CD4-positive, alpha-beta T cell treated with Interleukin-10 for 1 hour (primary cell): ENCODE data around the gene ADPRH.
"Not testable (repeated sequence)": the region's sequence is repeated elsewhere in the genome, so short reads cannot be mapped to it uniquely, and the experiment has no call there.

Experiments
- DNase-seq: peaks from one replicate; pipeline ENCODE4 v3.0.0-alpha.2; 2020

ADPRH gene

DNA sequence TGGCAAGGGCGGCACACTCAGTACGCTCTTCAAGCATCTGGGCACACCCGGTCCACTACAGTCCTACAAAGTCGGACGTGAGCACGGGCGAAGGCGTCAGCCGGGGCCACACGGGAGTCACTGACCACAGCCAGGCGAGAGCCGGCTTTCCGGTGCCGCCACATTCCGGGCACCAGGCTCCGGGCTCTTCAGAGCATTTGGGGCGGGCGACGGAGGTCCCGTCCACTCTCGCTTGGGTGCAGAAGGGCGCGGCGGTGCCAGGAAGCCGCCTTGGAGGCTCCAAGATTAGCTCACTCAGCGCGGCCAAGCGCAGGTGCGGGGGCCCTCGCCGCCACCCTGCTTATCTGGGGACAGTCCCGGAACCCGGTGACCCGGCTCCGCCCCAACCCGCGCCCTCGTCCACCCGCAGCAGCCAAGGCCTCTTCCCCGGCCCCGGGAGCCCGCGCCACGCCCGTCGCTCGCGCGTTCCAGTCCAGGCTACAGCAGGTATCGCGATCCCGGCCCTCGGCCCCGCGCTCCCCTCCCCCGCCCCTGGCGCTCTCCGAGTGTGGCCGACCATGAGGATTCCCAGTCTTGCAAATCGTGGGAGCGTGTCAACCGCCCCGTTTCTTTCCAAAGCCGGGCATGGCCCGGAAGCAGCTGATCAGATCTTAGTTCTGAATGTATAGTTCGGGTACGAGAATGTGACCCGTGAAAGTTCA lies at the start of gene ADPRH:
Gene ADPRH (plus strand): TSS at position 127 of the 701 bp plus-strand sequence. CDS start 2,678 bp downstream, outside the sequence.
- DNase-seq = peak; percentile 56

DNA sequence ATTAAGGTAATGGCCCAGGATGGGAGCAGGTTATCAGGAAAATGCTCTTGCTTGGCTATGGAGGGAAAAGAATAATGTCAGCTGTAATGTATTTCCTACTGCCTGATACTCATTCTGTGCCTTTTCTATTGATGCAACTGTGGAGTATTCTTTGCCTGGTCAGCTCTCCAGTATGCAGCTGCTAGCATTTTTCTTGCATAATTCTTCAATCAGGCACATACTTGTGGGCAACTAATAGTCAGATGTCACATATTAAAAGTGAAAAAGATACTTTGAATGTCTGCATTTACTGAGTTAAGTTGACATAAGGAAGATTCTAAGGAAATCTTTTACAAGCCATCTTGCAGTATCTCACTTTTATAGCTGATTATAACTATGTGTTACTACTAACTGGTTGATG lies 49.4 kb upstream of the ADPRH start:
- no peak for DNase-seq

DNA sequence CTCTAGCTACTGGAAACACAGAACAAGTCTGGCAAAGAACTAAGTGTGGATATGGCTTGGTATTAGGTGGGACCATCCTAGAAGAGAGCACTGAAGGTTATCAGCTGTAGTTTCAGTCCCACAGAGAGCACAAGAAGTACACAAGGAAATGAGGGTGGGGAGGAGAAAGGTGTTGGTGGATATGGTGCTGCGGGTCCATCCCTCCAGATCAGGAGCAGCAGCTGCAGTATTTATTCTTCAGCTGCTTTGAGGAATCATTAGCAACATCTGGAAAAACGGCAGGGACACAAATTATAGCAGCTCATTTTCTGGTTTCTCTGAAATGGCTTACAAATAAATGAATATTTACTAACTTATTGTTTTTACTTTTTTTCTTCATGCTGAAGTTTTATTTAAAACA lies 48.8 kb upstream of the ADPRH start:
- DNase-seq = no peak

DNA sequence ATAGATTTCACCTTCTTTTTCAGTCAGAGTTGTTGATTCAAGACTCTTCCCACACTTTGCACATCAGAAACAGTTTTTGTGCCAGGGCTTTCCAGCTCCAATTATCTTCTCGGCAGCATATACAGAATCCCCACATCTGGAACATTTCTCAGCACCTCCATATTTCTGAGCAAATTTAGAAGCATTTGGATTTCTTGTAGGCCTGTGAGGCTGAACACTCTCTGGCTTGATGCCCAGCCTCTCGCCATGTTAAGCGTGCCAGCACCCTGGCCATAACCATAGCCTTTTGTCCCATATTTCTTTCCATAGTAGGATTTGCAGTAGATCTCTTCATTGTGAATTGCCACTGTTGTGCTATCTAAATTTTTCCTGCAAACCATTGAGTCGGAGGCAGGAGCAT lies 48.1 kb upstream of the ADPRH start:
- no peak for DNase-seq

DNA sequence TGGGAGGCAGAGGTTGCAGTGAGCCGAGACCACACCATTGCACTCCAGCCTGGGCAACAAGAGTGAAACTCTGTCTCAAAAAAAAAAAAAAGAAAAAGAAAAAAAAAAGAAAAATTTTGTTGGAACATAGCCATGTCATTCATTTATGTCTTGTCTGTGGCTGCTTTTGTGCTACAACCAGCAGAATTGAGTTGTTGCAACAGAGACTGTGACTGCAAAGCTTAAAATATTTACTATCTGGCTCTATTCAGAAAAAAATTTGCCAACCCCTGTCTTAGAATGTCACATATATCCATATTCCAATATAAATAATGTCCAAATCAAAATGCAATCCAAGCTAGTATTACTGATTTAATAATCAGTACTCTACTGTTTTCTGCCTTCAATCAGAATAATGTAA lies 45.0 kb upstream of the ADPRH start:
- no peak for DNase-seq

DNA sequence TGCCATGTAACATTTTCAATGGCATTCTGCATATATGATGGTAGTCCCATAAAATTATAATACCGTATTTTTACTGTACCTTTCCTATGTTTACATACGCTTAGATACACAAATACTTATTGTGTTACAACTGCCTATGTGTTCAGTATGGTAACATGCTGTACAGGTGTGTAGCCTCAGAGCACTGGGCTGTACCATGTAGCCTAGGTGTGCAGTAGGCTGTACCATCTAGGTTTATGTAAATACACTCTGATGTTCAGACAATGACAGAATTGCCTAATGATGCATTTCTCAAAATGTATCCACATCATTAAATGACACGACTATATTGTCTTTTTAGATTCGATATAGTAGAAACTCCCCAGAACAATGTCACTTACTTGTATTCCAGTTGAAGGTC lies 42.5 kb upstream of the ADPRH start:
- DNase-seq = no peak

DNA sequence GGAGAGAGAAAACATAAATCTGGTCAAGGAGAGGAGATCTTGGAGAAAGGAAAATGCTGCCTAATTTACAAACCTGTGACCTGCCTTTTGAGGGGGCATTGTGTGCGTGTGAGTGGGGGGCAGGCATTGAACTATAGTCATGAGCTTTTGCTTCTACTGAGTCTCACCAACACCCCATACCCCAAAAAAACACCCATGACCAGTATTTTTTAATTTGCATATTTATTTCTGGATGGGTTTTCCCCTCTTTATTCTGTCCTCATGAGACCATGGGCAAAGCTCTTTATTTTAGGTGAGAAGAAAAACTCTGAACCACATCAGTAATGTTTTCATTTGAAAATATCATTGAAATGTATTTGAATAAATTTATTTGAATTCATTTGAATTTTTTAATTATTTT lies 40.5 kb upstream of the ADPRH start:
- DNase-seq = no peak

DNA sequence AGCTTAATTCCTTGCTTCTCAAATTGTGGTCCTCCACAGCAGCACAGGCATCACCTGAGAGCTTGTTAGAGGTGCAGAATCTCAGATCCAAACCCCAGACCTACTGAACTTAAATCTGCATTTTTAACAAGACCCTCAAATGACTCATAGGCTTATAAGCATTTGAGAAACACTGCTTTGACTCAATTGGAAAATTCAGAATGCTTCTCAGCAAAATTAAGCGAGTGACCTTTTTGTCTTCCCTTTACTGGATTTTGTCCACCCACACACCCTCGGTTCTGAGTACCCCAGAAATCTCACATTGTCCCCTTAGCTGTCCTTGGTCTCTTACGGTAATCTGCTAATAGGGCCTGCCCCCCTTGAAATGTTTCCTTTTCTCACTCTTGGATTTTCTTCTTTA lies 37.7 kb upstream of the ADPRH start:
- DNase-seq = no peak

DNA sequence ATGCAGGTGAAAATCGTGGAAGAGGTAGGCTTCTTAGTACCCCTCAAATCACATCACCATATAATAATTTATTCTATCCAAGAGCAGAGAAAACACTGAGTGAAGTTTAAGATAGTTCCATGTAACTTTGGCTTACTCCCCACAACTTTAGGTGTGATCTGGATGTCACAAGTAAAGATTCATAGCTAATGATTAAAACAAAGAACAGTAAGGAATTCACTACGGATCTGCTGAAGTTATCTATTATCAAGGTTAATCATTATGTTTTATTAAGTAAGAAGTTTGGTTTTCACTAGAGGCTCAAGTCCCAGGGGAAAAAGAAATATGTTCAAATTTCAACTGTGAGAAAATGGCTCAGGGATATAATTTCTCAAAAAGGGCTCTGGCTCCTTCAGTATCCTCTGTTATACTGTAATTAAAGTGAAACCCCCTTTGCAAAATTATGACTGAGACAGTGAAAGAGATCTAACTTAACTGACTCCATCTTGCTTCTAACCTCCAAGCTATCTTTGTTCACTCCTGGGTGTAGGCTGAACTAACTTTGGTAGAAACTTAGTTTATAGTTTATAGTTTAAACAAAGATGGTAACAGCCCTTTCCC lies 37.0 kb upstream of the ADPRH start:
- DNase-seq = no peak

DNA sequence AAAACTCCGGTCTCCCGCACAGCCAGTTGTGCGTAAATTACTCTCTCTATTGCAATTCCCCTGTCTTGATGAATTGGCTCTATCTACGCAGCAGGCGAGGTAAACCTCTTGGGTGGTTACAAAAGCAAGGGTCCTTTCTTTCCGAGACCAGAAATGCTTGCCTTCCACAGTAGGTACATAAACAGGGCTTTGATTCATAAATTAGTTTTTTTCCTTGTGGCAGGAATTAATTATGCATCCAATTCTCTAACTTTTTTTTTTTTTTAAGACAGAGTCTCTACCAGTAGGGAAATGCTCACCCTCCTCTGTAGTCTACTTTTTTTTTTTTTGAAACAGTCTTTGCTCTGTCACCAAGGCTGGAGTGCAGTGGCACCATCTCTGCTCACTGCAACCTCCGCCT lies 36.1 kb upstream of the ADPRH start:
- DNase-seq = no peak

DNA sequence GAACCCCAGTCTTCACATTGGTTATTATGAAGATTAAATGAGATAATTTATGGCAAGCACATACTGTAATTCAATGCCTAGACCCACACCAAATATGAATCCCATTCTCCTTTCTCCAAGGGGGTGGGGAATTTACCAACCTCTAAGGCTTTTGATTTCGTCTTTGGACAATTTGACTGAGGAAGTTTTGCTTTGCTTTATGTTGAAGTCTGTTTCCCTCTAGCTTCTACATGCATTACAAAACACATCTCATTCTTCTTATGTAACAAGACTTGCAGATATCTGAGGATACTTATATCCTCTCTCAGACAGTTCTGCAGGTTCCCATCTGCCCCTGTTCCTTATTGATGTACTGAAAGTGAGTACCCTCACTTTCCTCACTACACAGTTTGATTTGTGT lies 32.1 kb upstream of the ADPRH start:
- no peak for DNase-seq

DNA sequence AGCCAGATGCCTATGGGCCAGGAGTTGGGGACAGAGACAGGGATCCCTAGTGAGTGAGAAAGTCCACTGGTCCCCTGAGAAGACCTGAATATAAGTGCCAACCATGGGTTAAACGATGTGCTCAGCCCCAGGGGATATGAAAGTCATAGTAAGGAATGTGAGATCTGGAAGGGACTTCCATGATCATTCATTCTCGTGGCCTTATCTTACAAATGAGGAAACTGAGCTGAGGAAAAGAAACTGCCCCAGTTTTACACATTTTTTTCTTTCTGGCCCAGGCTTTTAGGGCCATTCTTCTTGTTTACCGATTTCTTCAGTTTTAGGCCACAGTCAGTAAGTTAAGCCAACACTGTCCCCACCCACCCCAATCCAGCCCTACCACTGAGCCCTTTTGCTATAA lies 31.0 kb upstream of the ADPRH start:
- no peak for DNase-seq

DNA sequence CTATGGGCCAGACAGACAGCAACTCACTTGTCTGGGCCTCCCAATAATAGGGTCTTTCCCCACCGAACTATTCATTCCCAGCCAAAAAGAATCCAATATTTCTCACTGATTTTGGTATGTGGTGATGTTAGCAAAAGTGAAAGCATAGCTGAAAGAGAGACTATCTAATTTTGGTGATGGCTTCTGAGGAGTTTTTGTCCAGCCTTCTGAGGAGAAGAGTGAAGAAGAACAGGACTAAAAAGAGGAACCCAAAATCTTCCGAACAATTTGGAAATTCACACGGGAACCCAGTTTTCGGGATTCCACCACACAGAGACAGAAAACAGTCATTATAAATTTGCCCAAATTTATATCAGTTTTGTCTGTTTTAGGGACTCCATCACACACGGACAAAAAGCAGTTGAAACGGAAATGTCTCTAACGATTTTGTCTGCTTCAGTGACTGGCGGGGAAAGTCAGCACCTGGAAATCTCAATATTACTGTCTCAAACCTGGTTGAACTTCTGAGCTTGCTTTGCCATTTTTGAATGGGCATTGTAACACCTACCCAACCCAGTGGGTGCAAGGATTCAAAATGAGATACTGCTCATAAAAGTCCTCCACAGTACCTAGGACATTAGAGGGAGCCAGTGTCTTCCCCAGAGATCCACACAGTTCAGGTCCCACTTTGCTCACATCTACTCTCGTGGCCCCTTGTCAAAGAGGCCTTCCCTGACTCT lies 28.9 kb upstream of the ADPRH start:
- DNase-seq = no peak

DNA sequence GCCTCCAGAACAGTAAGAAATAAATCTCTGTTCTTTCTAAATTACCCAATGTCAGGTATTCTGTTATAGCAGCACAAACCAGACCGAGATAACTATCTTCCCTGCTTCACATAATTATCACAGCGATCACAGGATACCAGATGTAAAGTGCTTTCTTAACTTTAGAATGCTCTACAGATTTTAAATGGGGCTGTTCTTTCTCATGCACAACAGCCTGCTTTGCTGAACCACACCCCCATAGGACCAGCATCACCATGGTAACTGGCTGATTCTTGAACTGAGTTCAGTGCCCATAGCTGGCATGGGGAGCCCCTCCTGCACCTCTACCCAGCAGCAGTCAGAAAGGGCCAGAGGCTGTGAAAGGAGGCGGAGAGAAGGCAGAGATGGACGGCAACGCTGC lies 27.7 kb upstream of the ADPRH start:
- DNase-seq = no peak

DNA sequence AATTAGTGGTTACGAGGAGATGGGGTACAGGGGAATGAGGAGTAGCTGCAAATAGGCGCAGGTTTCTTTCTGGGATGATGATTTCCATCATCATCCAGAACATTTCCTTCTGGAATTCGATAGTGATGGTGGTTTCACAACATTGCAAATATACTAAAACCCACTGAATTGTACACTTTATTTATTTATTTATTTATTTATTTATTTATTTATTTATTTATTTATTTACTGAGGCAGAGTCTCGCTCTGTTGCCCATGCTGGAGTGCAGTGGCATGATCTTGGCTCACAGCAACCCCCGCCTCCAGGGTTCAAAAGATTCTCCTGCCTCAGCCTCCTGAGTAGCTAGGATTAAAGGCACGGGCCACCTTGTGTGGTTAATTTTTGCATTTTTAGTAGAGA lies 26.4 kb upstream of the ADPRH start:
- not testable (repeated sequence) for DNase-seq

DNA sequence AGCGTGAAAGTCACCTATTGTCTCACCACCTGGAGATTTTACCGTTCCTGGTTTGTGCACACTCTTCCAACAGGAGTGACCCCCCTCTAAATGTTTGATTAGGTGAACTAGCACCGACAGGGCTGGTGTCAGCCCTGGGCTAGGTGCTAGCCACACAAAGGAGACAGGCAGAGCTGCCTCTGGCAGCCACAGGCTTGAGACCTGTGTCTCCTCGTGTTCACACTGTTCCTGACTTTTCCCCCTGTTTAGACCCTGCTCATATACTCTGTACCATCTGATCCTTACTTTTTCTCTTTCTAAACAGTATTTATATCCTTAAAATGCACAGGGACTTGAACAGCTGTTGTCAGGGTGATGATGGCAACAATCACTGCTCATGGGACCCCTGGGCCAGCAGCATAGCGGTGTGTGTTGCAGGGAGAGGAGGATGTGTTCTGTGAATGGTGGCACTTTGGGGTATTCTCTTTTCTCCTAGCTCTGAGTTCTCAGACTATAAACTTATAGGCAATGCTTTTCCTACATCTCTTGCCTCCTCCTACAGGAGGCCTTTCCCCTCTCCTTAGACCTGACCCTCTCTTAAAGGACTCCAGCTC lies 25.4 kb upstream of the ADPRH start:
- DNase-seq = no peak

DNA sequence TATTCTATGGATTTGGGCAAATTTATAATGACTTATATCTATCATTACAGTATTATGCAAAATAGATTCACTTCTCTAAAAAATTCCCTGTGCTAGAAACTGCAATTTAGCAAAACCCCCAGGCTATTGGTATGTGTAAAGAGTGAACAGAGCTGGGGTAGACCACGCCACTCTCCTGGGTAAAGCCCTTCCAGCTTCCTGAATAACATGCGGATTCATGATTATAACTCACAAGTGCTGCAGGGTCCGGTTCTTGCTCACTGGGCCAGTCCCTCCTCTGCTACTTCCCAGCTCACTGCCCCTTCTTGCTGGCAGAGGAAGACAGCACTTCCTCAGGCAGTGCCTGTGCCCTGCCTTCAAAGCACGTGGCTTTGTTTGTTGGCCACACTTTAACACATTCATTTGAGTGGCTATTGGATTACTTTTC lies 24.0 kb upstream of the ADPRH start:
- DNase-seq = no peak

DNA sequence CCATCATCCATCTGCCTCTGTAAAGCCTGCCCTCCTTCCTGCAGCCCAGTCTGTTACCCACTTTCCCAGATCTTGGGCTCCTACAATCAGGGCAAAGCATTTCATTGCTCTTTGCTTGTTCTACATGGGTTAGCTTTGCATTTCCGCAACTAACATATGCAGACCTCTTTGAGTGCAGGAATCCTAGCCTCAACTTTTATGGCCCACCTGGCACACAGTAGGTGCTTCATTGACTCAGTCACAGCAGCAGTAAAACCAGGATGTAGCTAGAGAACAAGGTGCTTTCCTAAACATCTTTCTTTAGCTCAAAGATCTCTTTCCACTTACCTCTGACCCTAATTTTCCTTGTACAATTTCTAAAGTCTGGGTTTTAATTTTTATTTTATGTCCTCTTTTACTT lies 23.4 kb upstream of the ADPRH start:
- no peak for DNase-seq

DNA sequence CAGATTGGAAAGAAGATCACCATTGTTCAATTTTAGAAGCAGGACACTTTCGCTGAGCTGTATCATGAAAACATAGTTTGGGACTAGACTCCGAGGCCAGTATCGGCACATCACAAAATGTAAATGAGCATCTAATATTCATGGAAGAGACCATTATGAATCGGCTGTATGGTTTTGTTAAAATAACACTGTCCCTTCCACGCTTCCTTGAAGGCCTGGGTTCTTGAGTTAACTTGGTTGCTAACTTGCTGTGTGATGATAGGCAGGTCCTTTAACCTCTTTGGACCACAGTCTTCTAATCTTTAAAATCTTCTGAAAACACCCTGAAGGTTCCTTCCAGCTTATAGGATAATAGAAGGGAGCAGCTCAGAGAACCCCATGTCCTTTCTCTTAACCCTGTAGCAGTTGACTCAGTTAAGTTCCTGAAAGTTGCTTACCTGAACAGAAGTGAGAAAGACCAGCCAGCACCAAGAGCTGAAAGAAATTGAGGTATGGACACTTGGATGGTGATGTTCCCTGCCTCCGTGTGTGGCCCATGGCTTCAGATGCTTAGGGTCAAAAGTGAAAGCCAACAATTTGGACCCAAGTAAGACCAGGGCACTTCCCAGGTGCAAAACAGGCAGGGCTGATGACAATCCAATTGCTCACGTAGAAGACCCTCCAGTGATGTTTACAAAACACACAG lies 22.0 kb upstream of the ADPRH start:
- no peak for DNase-seq

DNA sequence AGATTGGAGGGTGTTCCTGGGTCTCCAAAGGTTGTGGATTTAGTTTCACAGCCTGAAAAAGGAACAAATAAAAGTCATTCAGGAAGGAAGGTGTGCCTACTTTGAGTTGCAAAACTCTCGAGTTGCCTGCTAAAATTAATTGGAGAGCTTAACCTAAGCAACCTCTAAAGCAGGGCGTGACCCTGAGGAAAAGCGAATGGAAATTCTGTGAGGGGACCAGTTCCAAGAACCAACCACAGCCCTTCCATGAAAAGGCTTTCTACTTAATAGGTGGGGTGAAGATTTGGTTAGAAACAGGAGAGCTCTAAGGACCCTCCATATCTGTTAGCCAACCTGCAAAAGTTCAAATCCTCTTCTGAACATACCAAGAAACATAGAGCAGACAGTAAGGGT lies 21.4 kb upstream of the ADPRH start:
- DNase-seq = no peak

DNA sequence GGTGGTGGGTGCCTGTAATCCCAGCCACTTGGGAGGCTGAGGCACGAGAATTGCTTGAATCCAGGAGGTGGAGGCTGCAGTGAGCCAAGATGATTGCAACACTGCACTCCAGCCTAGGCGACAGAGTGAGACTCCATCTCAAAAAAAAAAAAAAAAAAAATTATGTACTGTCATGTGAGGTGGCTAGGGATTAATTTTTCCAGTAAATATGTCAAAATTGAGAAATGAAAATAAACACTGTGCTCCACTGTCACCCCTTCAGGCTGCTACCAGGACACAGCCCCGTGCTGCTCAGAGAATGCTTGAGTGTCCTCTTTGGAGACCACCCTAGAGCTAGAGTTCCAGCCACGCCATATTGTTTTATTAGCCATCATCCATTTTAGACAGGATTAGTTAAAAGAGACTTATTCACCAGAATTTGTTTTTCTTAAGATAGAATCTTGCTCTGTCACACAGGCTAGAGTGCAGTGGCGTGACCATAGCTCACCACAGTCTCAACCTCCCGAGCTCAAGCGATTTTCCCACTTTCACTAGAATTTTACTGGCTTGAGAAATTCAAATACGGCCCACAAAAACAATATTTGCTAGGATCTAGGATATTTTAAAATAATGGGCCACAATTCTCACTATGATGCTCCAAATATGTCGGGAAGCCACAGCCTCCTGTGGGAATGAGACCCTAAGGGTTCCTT lies 20.5 kb upstream of the ADPRH start:
- no peak for DNase-seq

DNA sequence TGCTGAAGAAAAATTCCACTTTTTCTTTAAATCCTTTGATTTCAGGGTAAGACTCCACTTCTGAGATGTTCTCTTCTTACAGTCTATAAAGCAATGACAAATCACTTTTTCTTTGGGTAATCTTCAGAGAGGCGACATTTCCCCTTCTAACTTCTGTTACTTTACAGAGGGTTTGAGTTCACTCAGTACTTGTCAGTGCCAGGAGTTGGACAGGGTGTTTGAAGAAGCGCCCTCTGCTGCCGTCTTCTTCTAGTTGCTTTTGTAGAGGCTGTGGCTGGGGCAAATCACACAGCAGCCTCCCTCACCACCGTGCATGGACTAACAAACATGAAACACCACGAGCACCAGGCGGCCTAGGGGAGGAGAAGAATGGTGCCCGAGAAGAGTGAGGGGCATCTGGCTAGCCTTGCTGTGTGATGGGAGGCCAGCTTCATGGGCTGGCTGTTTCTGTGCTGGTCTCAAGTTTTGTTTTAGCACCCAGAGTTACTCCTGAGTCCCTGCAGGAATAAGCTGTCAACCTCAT lies 19.8 kb upstream of the ADPRH start, which contains the start of gene CD80:
Gene CD80 (minus strand): TSS at position 174 of the 523 bp plus-strand sequence. CDS start 1,886 bp downstream, outside the sequence.
- peak; percentile 70 for DNase-seq
